ENCODE measurements around the gene ZP1. TPM values are rescaled to one million over a fixed set of nuclear protein-coding genes. Genes with fewer than 3 reads are reported as not detected.

The ZP1 gene
- total and polyA plus RNA-seq, 4 donors, result not detected

- TF ChIP-seq, protein P1, sequence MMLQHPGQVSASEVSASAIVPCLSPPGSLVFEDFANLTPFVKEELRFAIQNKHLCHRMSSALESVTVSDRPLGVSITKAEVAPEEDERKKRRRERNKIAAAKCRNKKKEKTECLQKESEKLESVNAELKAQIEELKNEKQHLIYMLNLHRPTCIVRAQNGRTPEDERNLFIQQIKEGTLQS (IDR thresholded peaks at IDR 0.05), result no peak
- TF ChIP-seq HNF4A (conservative IDR thresholded peaks at IDR 0.05) (no peak), FOXA2 (IDR thresholded peaks at IDR 0.05) (no peak), RXRA (IDR thresholded peaks at IDR 0.05) (no peak), JUND (IDR thresholded peaks at IDR 0.05) (no peak), NR2F2 (IDR thresholded peaks at IDR 0.05) (no peak), CTCF (IDR thresholded peaks at IDR 0.05; ENCODE audit: low read depth, low read length, missing input control) (no peak)
These were observed 2.1 kb downstream of the ZP1 start (continued) for GRCh38 chr11:60869451-60869825.

GRCh38 chr11:60870276-60870675 is 2.9 kb downstream of the ZP1 start:
- H3K36me3 ChIP-seq (ENCODE audit: control insufficient read depth in 4 of 4, insufficient read depth in 3 of 4, low read depth in 1 of 4, low read length in 3 of 4), result no peaks in the 10 kb centered on the region
- no peak overlapping the region for H3K27ac ChIP-seq (ENCODE audit: low read depth in 1 of 2, low read length in 2 of 2)
- H3K9me3 ChIP-seq (ENCODE audit: control insufficient read depth in 4 of 4, low read length in 3 of 4), result no peaks in the 10 kb centered on the region
- no peak overlapping the region for H3K9ac ChIP-seq (ENCODE audit: low read depth in 1 of 2, low read length in 2 of 2)
- DNase-seq (ENCODE audit: low spot score), result no peak
- WGBS, result 76% methylated on average over 3 of the region's 3 CpGs
- TF ChIP-seq SP1 (IDR thresholded peaks at IDR 0.05) (no peak), EGR1 (IDR thresholded peaks at IDR 0.05; ENCODE audit: low read depth in 2 of 2) (no peak), TAF1 (conservative IDR thresholded peaks at IDR 0.05) (no peak), GABPA (IDR thresholded peaks at IDR 0.05 in 1 of 2, conservative IDR thresholded peaks at IDR 0.05 in 1 of 2) (no peak), CTCF (IDR thresholded peaks at IDR 0.05; ENCODE audit: low read depth, low read length, missing input control) (no peak), JUND (IDR thresholded peaks at IDR 0.05) (no peak), NR2F2 (IDR thresholded peaks at IDR 0.05) (no peak), HNF4A (conservative IDR thresholded peaks at IDR 0.05) (no peak), FOXA1 (IDR thresholded peaks at IDR 0.05) (no peak), YY1 (IDR thresholded peaks at IDR 0.05) (no peak), RAD21 (IDR thresholded peaks at IDR 0.05) (no peak), HNF4G (IDR thresholded peaks at IDR 0.05) (no peak)
- TF ChIP-seq, protein P2, sequence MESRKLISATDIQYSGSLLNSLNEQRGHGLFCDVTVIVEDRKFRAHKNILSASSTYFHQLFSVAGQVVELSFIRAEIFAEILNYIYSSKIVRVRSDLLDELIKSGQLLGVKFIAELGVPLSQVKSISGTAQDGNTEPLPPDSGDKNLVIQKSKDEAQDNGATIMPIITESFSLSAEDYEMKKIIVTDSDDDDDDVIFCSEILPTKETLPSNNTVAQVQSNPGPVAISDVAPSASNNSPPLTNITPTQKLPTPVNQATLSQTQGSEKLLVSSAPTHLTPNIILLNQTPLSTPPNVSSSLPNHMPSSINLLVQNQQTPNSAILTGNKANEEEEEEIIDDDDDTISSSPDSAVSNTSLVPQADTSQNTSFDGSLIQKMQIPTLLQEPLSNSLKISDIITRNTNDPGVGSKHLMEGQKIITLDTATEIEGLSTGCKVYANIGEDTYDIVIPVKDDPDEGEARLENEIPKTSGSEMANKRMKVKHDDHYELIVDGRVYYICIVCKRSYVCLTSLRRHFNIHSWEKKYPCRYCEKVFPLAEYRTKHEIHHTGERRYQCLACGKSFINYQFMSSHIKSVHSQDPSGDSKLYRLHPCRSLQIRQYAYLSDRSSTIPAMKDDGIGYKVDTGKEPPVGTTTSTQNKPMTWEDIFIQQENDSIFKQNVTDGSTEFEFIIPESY (IDR thresholded peaks at IDR 0.05), result no peak
- TF ChIP-seq, protein P1 (IDR thresholded peaks at IDR 0.05), result no peak
- TF ChIP-seq, protein P3, sequence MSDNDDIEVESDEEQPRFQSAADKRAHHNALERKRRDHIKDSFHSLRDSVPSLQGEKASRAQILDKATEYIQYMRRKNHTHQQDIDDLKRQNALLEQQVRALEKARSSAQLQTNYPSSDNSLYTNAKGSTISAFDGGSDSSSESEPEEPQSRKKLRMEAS (IDR thresholded peaks at IDR 0.05), result no peak
- TF ChIP-seq, protein P4, sequence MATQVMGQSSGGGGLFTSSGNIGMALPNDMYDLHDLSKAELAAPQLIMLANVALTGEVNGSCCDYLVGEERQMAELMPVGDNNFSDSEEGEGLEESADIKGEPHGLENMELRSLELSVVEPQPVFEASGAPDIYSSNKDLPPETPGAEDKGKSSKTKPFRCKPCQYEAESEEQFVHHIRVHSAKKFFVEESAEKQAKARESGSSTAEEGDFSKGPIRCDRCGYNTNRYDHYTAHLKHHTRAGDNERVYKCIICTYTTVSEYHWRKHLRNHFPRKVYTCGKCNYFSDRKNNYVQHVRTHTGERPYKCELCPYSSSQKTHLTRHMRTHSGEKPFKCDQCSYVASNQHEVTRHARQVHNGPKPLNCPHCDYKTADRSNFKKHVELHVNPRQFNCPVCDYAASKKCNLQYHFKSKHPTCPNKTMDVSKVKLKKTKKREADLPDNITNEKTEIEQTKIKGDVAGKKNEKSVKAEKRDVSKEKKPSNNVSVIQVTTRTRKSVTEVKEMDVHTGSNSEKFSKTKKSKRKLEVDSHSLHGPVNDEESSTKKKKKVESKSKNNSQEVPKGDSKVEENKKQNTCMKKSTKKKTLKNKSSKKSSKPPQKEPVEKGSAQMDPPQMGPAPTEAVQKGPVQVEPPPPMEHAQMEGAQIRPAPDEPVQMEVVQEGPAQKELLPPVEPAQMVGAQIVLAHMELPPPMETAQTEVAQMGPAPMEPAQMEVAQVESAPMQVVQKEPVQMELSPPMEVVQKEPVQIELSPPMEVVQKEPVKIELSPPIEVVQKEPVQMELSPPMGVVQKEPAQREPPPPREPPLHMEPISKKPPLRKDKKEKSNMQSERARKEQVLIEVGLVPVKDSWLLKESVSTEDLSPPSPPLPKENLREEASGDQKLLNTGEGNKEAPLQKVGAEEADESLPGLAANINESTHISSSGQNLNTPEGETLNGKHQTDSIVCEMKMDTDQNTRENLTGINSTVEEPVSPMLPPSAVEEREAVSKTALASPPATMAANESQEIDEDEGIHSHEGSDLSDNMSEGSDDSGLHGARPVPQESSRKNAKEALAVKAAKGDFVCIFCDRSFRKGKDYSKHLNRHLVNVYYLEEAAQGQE (IDR thresholded peaks at IDR 0.05), result no peak
- no peaks in the 10 kb centered on the region for H3K27me3 ChIP-seq (ENCODE audit: control insufficient read depth in 4 of 4, insufficient read depth in 4 of 4, low read length in 3 of 4)
- peaks cover 0 to 8% (median 4%) of the 10 kb centered on the region in 4 donors for H3K4me1 ChIP-seq (ENCODE audit: control insufficient read depth in 4 of 4, insufficient read depth in 4 of 4, low read length in 3 of 4)
- H3K4me3 ChIP-seq (ENCODE audit: low read depth in 1 of 3, low read length in 3 of 3), result no peak overlapping the region

All from liver (tissue), 9 donors.